Lower leg skin (tissue), 4 donors: ENCODE measurements around the gene COX6A2. TPM values are rescaled to one million over a fixed set of nuclear protein-coding genes. Genes with fewer than 3 reads are reported as not detected.

ENCODE experiments used
- DNase-seq, 2 donors: peaks; one replicate each; pipeline ENCODE4 v3.0.0-alpha.2; 2019; ENCODE audit warnings: low spot score in 2 of 2
- H3K4me3 ChIP-seq: fragments of 200-600 bp; sonication (generic); 2 replicates; pipeline ENCODE4 v1.5.1; 2017; ENCODE audit warnings: mild to moderate bottlenecking, low read depth; ENCODE audit not compliant: poor library complexity, severe bottlenecking
- POLR2A ChIP-seq, 2 donors: fragments of 450-650 bp; IDR thresholded peaks; one replicate each; pipeline ENCODE4 v1.6.1; 2016 to 2017; ENCODE audit warnings: antibody characterized with exemption in 2 of 2, mild to moderate bottlenecking in 1 of 2, moderate library complexity in 1 of 2
- WGBS, 2 donors: methylation state at CpG; one replicate each; pipeline ENCODE4 v1.1.5; 2018; 5-methylcytosine and 5-hydroxymethylcytosine counted together
- intact Hi-C: fragments of 100-400 bp; cut with DNase I; formaldehyde crosslinking; loops from one replicate; pipeline ENCODE4 v1.15.0; 2023; ENCODE audit warnings: low total_unique reads
- total RNA-seq, 4 donors: library from RNA; depleted of rRNA; stranded (reverse); fragments of >200 nt; gene quantifications; one replicate each; pipeline ENCODE4 v1.1.0, GENCODE V29; 2016
- TF ChIP-seq, protein P1 (sequence below), 3 donors: fragments of 450-650 bp; IDR thresholded peaks; one replicate each; pipeline ENCODE4 v1.5.1; 2016; ENCODE audit warnings: antibody characterized with exemption in 3 of 3, mild to moderate bottlenecking in 3 of 3, moderate library complexity in 2 of 3

Gene COX6A2
- total RNA-seq, 4 donors from 2014 or later = not detected

GRCh38 chr16:31386157-31386984, 41.8 kb downstream of the COX6A2 start:
- intact Hi-C loops = loop anchor here (10.0 kb wide), 1 partner anchor 58 kb away; the partner anchor contains the start of gene ZNF843
- no peak overlapping the region for H3K4me3 ChIP-seq
- 36 to 38% methylated on average over 6 of the region's 6 CpGs for WGBS, 2 donors
- DNase-seq = no peak
- TF ChIP-seq POLR2A (IDR thresholded peaks at IDR 0.05) = no peak
- TF ChIP-seq, protein P1, sequence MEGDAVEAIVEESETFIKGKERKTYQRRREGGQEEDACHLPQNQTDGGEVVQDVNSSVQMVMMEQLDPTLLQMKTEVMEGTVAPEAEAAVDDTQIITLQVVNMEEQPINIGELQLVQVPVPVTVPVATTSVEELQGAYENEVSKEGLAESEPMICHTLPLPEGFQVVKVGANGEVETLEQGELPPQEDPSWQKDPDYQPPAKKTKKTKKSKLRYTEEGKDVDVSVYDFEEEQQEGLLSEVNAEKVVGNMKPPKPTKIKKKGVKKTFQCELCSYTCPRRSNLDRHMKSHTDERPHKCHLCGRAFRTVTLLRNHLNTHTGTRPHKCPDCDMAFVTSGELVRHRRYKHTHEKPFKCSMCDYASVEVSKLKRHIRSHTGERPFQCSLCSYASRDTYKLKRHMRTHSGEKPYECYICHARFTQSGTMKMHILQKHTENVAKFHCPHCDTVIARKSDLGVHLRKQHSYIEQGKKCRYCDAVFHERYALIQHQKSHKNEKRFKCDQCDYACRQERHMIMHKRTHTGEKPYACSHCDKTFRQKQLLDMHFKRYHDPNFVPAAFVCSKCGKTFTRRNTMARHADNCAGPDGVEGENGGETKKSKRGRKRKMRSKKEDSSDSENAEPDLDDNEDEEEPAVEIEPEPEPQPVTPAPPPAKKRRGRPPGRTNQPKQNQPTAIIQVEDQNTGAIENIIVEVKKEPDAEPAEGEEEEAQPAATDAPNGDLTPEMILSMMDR (IDR thresholded peaks at IDR 0.05) = no peak

- H3K4me3 ChIP-seq = no peak overlapping the region
- TF ChIP-seq POLR2A (IDR thresholded peaks at IDR 0.05) = no peak
- TF ChIP-seq, protein P1 (IDR thresholded peaks at IDR 0.05) = no peak
- WGBS, 2 donors = 77 to 81% methylated on average over 4 of the region's 4 CpGs
- intact Hi-C loops = loop anchor here (10.0 kb wide), 1 partner anchor 59 kb away; the partner anchor contains the start of gene ZNF843
- no peak for DNase-seq
Observed at GRCh38 chr16:31385680-31386079, 42.5 kb downstream of the COX6A2 start.

DNA sequence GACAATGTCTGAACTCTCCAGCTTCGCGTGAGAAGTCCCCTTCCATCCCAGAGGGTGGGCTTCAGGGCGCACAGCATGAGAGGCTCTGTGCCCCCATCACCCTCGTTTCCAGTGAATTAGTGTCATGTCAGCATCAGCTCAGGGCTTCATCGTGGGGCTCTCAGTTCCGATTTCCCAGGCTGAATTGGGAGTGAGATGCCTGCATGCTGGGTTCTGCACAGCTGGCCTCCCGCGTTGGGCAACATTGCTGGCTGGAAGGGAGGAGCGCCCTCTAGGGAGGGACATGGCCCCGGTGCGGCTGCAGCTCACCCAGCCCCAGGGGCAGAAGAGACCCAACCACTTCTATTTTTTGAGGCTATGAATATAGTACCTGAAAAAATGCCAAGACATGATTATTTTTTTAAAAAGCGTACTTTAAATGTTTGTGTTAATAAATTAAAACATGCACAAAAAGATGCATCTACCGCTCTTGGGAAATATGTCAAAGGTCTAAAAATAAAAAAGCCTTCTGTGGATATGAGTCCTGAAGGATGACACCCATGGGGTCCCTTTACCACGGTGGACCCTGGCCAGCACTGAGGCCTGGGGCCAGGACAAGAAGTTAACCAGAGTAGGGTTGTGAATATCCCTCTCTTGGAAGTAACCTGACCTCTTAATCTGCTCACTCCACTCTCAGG, 45.5 kb downstream of the COX6A2 start:
- 22 to 24% methylated on average over 14 of the region's 14 CpGs for WGBS, 2 donors
- H3K4me3 ChIP-seq = no peak overlapping the region
- DNase-seq = peak in 1 of 2 donors; percentile 51
- intact Hi-C loops = loop anchor here (5.0 to 10.0 kb wide), 2 partner anchors 62 to 160 kb away; partner anchors contain the start of gene ZNF843
- TF ChIP-seq, protein P1 (IDR thresholded peaks at IDR 0.05) = no peak
- no peak for TF ChIP-seq POLR2A (IDR thresholded peaks at IDR 0.05)

- no peak overlapping the region for H3K4me3 ChIP-seq
- WGBS, 2 donors = 52 to 63% methylated on average over 12 of the region's 12 CpGs
- DNase-seq = no peak
- TF ChIP-seq POLR2A (IDR thresholded peaks at IDR 0.05) = no peak
- TF ChIP-seq, protein P1 (IDR thresholded peaks at IDR 0.05) = no peak
- intact Hi-C loops = loop anchor here (5.0 to 10.0 kb wide), 2 partner anchors 65 to 158 kb away; partner anchors contain the start of gene ZNF843
Observed at GRCh38 chr16:31380201-31380600, 48.0 kb downstream of the COX6A2 start.

Other genes starting within 250 kb of the COX6A2 start
- gene FUS, start 248.2 kb downstream of the COX6A2 start, total RNA-seq = 10 to 100 TPM; 31.9 to 55.8 (median 34.9) TPM
- 100 to 1,000 TPM in 3 of 4 donors, 10 to 100 TPM in 1; 87.5 to 140 (median 122) TPM for gene PYCARD, start 225.6 kb downstream of the COX6A2 start, total RNA-seq
- gene TRIM72, start 214.2 kb downstream of the COX6A2 start, total RNA-seq = under 1 TPM in 1 of 4 donors, not detected in 3; 0.19 TPM
- gene PYDC1, start 211.2 kb downstream of the COX6A2 start, total RNA-seq = 10 to 100 TPM in 3 of 4 donors, 1 to 10 TPM in 1; 4.8 to 17.5 (median 12.9) TPM
- gene ITGAM, start 168.4 kb downstream of the COX6A2 start, total RNA-seq = 1 to 10 TPM; 1.5 to 7.7 (median 4.1) TPM
- 1 to 10 TPM in 2 of 4 donors, under 1 TPM in 2; 0.30 to 3.3 (median 1.1) TPM for gene ITGAX, start 73.2 kb downstream of the COX6A2 start, total RNA-seq
- not detected for gene ITGAD, start 35.0 kb downstream of the COX6A2 start, total RNA-seq
- gene ZNF843, start 14.4 kb upstream of the COX6A2 start, total RNA-seq = 1 to 10 TPM; 1.2 to 1.7 (median 1.6) TPM
- gene ARMC5, start 31.1 kb upstream of the COX6A2 start, total RNA-seq = 10 to 100 TPM; 11.2 to 13.8 (median 13.3) TPM
- gene TGFB1I1, start 43.8 kb upstream of the COX6A2 start, total RNA-seq = 10 to 100 TPM; 15.1 to 34.1 (median 22.7) TPM
- gene SLC5A2, start 54.8 kb upstream of the COX6A2 start, total RNA-seq = under 1 TPM; 0.17 to 0.27 (median 0.21) TPM
- gene RUSF1, start 80.0 kb upstream of the COX6A2 start, total RNA-seq = 10 to 100 TPM; 50.5 to 56.4 (median 52.7) TPM
- gene AHSP, start 99.5 kb upstream of the COX6A2 start, total RNA-seq = not detected